IMR-90 (cell line): ENCODE data around the gene RPS19BP1. TPM values are rescaled to one million over a fixed set of nuclear protein-coding genes. Genes with fewer than 3 reads are reported as not detected.

Experiments used
- ATAC-seq: fragments of 200-7000 bp; cut with Tn5 transposase; 2 replicates; pipeline ENCODE4 v1.9.1; 2020; ENCODE audit warnings: low read depth, mild to moderate bottlenecking, moderate library complexity
- BruUV-seq: library from RNA; stranded (reverse); fragments of 400-500 nt; replicated peaks from 2 replicates; lab custom pipeline; 2021; lab: Mats Ljungman, UMichigan
- CTCF ChIA-PET: fragments of 300-600 bp; formaldehyde crosslinking; extraction: SDS; loops from one replicate; lab custom pipeline; 2021; ENCODE audit warnings: antibody characterized with exemption; lab: Yijun Ruan, JAX
- POLR2A ChIA-PET: fragments of 300-600 bp; sonication (Branson Sonifier 250); formaldehyde crosslinking; loops from one replicate; lab custom pipeline; 2022; ENCODE audit warnings: antibody characterized with exemption; ENCODE audit not compliant: unreplicated experiment; lab: Charles Lee
- DNase-seq: peaks from one replicate; pipeline ENCODE4 v3.0.0; 2013
- H2AFZ ChIP-seq: replicated peaks from 2 replicates; pipeline ENCODE3; 2013; ENCODE audit warnings: low read length, mild to moderate bottlenecking; ENCODE audit not compliant: poor library complexity
- H2AK5ac ChIP-seq: 2 replicates; pipeline ENCODE4 v1.6.1; 2013; ENCODE audit warnings: low read depth, low read length, inconsistent platforms
- H2AK9ac ChIP-seq: replicated peaks from 2 replicates; pipeline ENCODE3; 2013; ENCODE audit warnings: mild to moderate bottlenecking, low read depth, low read length, moderate library complexity; ENCODE audit not compliant: poor library complexity
- H2BK120ac ChIP-seq: 2 replicates; pipeline ENCODE4 v1.6.1; 2013; ENCODE audit warnings: low read depth, low read length, inconsistent platforms
- H2BK15ac ChIP-seq: 3 replicates; pipeline ENCODE4 v1.6.1; 2013; ENCODE audit warnings: low read depth, low read length, inconsistent platforms
- H2BK20ac ChIP-seq: 2 replicates; pipeline ENCODE4 v1.6.1; 2013; ENCODE audit warnings: low read depth, mild to moderate bottlenecking, inconsistent platforms, low read length, moderate library complexity
- H2BK5ac ChIP-seq: 2 replicates; pipeline ENCODE4 v1.6.1; 2013; ENCODE audit warnings: mild to moderate bottlenecking, low read depth, low read length, inconsistent platforms; ENCODE audit not compliant: poor library complexity, severe bottlenecking
- H3K14ac ChIP-seq: replicated peaks from 2 replicates; pipeline ENCODE4 v1.6.1; 2013; ENCODE audit warnings: low read depth, low read length, inconsistent platforms
- H3K18ac ChIP-seq: 2 replicates; pipeline ENCODE4 v1.6.1; 2013; ENCODE audit warnings: low read depth, low read length, control low read depth
- H3K23ac ChIP-seq: 2 replicates; pipeline ENCODE4 v1.6.1; 2013; ENCODE audit warnings: low read depth, low read length, inconsistent platforms
- H3K27ac ChIP-seq: 2 replicates; pipeline ENCODE4 v1.5.1; 2013; ENCODE audit warnings: mild to moderate bottlenecking, control low read depth, low read length; ENCODE audit not compliant: insufficient read depth
- H3K27me3 ChIP-seq: 2 replicates; pipeline ENCODE4 v1.6.1; 2013; ENCODE audit warnings: low read length; ENCODE audit not compliant: control insufficient read depth, insufficient read depth
- H3K36me3 ChIP-seq: 2 replicates; pipeline ENCODE4 v1.6.1; 2013; ENCODE audit warnings: low read length, mixed read lengths; ENCODE audit not compliant: control insufficient read depth, insufficient read depth
- H3K4ac ChIP-seq: 2 replicates; pipeline ENCODE4 v1.6.1; 2013; ENCODE audit warnings: low read depth, low read length, inconsistent platforms
- H3K4me1 ChIP-seq: 2 replicates; pipeline ENCODE4 v1.6.1; 2013; ENCODE audit warnings: low read length, mixed read lengths; ENCODE audit not compliant: control insufficient read depth, insufficient read depth
- H3K4me2 ChIP-seq: 2 replicates; pipeline ENCODE4 v1.6.1; 2013; ENCODE audit warnings: low read depth, mild to moderate bottlenecking, control low read depth, low read length, moderate library complexity
- H3K4me3 ChIP-seq: 2 replicates; pipeline ENCODE4 v1.5.1; 2013; ENCODE audit warnings: low read depth, mild to moderate bottlenecking, control low read depth, low read length, moderate library complexity; ENCODE audit not compliant: insufficient read depth
- H3K56ac ChIP-seq: 2 replicates; pipeline ENCODE4 v1.6.1; 2013; ENCODE audit warnings: low read length, inconsistent platforms; ENCODE audit not compliant: insufficient read depth; ENCODE audit errors: extremely low read depth
- H3K79me1 ChIP-seq, 2 experiments: 2 replicates each; pipeline ENCODE4 v1.6.1; 2013; ENCODE audit warnings: low read length in 2 of 2, inconsistent platforms in 1 of 2, low read depth in 1 of 2
- H3K9ac ChIP-seq: 2 replicates; pipeline ENCODE4 v1.6.1; 2013; ENCODE audit warnings: low read depth, low read length, control low read depth
- H3K9me1 ChIP-seq: 2 replicates; pipeline ENCODE4 v1.6.1; 2013; ENCODE audit warnings: low read length, inconsistent platforms; ENCODE audit not compliant: insufficient read depth
- H3K9me3 ChIP-seq: 2 replicates; pipeline ENCODE4 v1.6.1; 2013; ENCODE audit warnings: low read length; ENCODE audit not compliant: control insufficient read depth, insufficient read depth
- H4K20me1 ChIP-seq: 2 replicates; pipeline ENCODE4 v1.6.1; 2013; ENCODE audit warnings: low read length, inconsistent platforms; ENCODE audit not compliant: insufficient read depth
- H4K5ac ChIP-seq: 2 replicates; pipeline ENCODE4 v1.6.1; 2013; ENCODE audit warnings: mild to moderate bottlenecking, low read depth, low read length, control low read depth
- H4K8ac ChIP-seq, 2 experiments: 2 replicates each; pipeline ENCODE4 v1.6.1; 2013; ENCODE audit warnings: low read depth in 2 of 2, low read length in 2 of 2, control low read depth in 1 of 2, inconsistent platforms in 1 of 2
- H4K91ac ChIP-seq: 2 replicates; pipeline ENCODE4 v1.6.1; 2013; ENCODE audit warnings: low read depth, low read length, inconsistent platforms; ENCODE audit not compliant: insufficient read depth
- BHLHE40 ChIP-seq: fragments of 150-350 bp; IDR thresholded peaks from 2 replicates; pipeline ENCODE4 v1.6.1; 2016; ENCODE audit warnings: mild to moderate bottlenecking, low read depth, low read length
- RFX5 ChIP-seq: IDR thresholded peaks from 2 replicates; pipeline ENCODE4 v1.8.0; 2012; ENCODE audit warnings: low read depth, mild to moderate bottlenecking, low read length, moderate library complexity
- USF2 ChIP-seq: fragments of 150-350 bp; IDR thresholded peaks from 2 replicates; pipeline ENCODE4 v1.6.1; 2017; ENCODE audit warnings: mild to moderate bottlenecking, antibody characterized with exemption, low read length, low read depth
- WGBS, 2 experiments: methylation state at CpG; one replicate each; pipeline versions ENCODE4 v1.1.5 to v1.1.7; 2013; ENCODE audit warnings: missing lambda C conversion rate in 2 of 2; ENCODE audit not compliant: insufficient read length in 1 of 2; ENCODE audit errors: extremely low coverage in 2 of 2; 5-methylcytosine and 5-hydroxymethylcytosine counted together
- dilution Hi-C: fragments of 300-500 bp; cut with HindIII; formaldehyde crosslinking; loops from one replicate; pipeline ENCODE4 v1.14.3; 2018; ENCODE audit warnings: low sequenced_read_pairs; ENCODE audit not compliant: unreplicated experiment
- in situ Hi-C: fragments of 300-500 bp; cut with MboI; formaldehyde crosslinking; loops from 3 replicates; pipeline ENCODE4 v1.14.3; 2019; ENCODE audit warnings: low sequenced_read_pairs, inconsistent platforms, mixed read lengths
- intact Hi-C: fragments of 100-400 bp; cut with micrococcal nuclease; formaldehyde crosslinking; loops from 2 replicates; pipeline ENCODE4 v1.10.0; 2022
- polyA plus RNA-seq, 3 experiments: library from polyadenylated mRNA; depleted of rRNA; stranded (reverse); fragments of >200 nt; gene quantifications; 2 replicates each; pipeline ENCODE4 v1.2.3, GENCODE V29; 2012; ENCODE audit warnings: low replicate concordance in 1 of 3
- total RNA-seq: library from RNA; depleted of rRNA; stranded (reverse); fragments of >200 nt; gene quantifications from 2 replicates; pipeline ENCODE4 v1.2.3, GENCODE V29; 2012

The RPS19BP1 gene
- total and polyA plus RNA-seq, 2 of the 4 experiments (the other 2 are of a cell fraction) = 33.0 to 95.4 TPM

- H3K56ac ChIP-seq = no peak overlapping the region
- no peak overlapping the region for H2BK5ac ChIP-seq
- H3K14ac ChIP-seq = no peak overlapping the region
- H2BK15ac ChIP-seq = no peak overlapping the region
- H3K18ac ChIP-seq = no peak overlapping the region
- no peak overlapping the region for H3K9ac ChIP-seq
- H4K8ac ChIP-seq = no peak overlapping the region
- in situ Hi-C loops = loop anchor here (10.0 kb wide), 1 partner anchor 215 kb away; the partner anchor contains the start of gene RPL3
- H3K27ac ChIP-seq = no peak overlapping the region
- DNase-seq (no peak), ATAC-seq (no peak)
- no TSS peak for BruUV-seq
- H2AK9ac ChIP-seq = peak overlapping the region; percentile 73
- H2BK120ac ChIP-seq = no peak overlapping the region
- no peak overlapping the region for H2BK20ac ChIP-seq
- intact Hi-C loops = loop anchor here (10.0 kb wide), 1 partner anchor 125 kb away; no protein-coding TSS in a partner anchor
- H3K9me1 ChIP-seq = peaks cover 2% of the 10 kb centered on the region; the same call in 1 of the 2 replicates
- dilution Hi-C loops = no loop called here
- CTCF ChIA-PET = interaction anchor here (0.6 to 1.7 kb wide), 6 partner anchors 36 to 515 kb away, joined by 3 to 14 read pairs (median 4); no protein-coding TSS in a partner anchor
- WGBS, 2 experiments = 66% methylated on average over 13 of the region's 17 CpGs; no CpG with 5 or more reads in 1 of the 2 experiments
- H4K5ac ChIP-seq = no peak overlapping the region
- H3K23ac ChIP-seq = no peak overlapping the region
- no peaks in the 10 kb centered on the region for H3K27me3 ChIP-seq
- H3K4me3 ChIP-seq = no peak overlapping the region
- peak overlapping the region; percentile 83 for H2AFZ ChIP-seq
- peaks cover 63% of the 10 kb centered on the region for H4K20me1 ChIP-seq
- H3K36me3 ChIP-seq = peaks cover 13% of the 10 kb centered on the region
- H3K4me2 ChIP-seq = no peak overlapping the region
- peaks cover 23 to 71% of the 10 kb centered on the region in 2 experiments for H3K79me1 ChIP-seq
- no peak overlapping the region for H3K4ac ChIP-seq
- TF ChIP-seq RFX5 (no peak), USF2 (no peak), BHLHE40 (no peak)
- H2AK5ac ChIP-seq = no peak overlapping the region
- POLR2A ChIA-PET = interaction anchor here (0.6 to 1.4 kb wide), 2 partner anchors 9 to 72 kb away, joined by 4 read pairs; partner anchors contain the start of gene ATF4
- no peaks in the 10 kb centered on the region for H3K9me3 ChIP-seq
- no peak overlapping the region for H4K91ac ChIP-seq
- H3K4me1 ChIP-seq = peaks cover 5% of the 10 kb centered on the region
Measured at GRCh38 chr22:39529487-39529851, 3.1 kb downstream of the RPS19BP1 start.
